ENCODE results near the gene STK39.

- TF ChIP-seq CTCF (conservative IDR thresholded peaks at IDR 0.05 in 1 of 2, IDR thresholded peaks at IDR 0.05 in 1 of 2; ENCODE audit: low read depth in 1 of 2, low read length in 2 of 2) = no peak
- TF ChIP-seq EZH2 (IDR thresholded peaks at IDR 0.05; ENCODE audit: low read length, missing control alignments) = no peak
Observed at GRCh38 chr2:168155680-168156079, 91.7 kb downstream of the STK39 start.

Measured in fibroblast of lung (primary cell).